Osteoblast (primary cell): ENCODE results near the gene PIK3C3. TPM values are rescaled to one million over a fixed set of nuclear protein-coding genes. Genes with fewer than 3 reads are reported as not detected.

Experiments
- DNase-seq: peaks from one replicate; pipeline ENCODE4 v3.0.0; 2011; ENCODE audit warnings: low spot score, mixed read lengths; ENCODE audit not compliant: insufficient read length; ENCODE audit errors: missing footprints
- H2AFZ ChIP-seq: 2 replicates; pipeline ENCODE4 v1.6.0; 2011; ENCODE audit warnings: mild to moderate bottlenecking, low read length
- H3K27ac ChIP-seq: 2 replicates; pipeline ENCODE4 v1.5.1; 2011; ENCODE audit warnings: mild to moderate bottlenecking, low read depth, low read length, moderate library complexity
- H3K27me3 ChIP-seq: 2 replicates; pipeline ENCODE4 v1.6.0; 2012; ENCODE audit warnings: mild to moderate bottlenecking, control low read depth, inconsistent platforms, low read length, moderate library complexity; ENCODE audit not compliant: insufficient read depth
- H3K36me3 ChIP-seq: 2 replicates; pipeline ENCODE4 v1.5.1; 2011; ENCODE audit warnings: mild to moderate bottlenecking, low read length, control low read depth, moderate library complexity; ENCODE audit not compliant: insufficient read depth
- H3K4me1 ChIP-seq: 2 replicates; pipeline ENCODE4 v1.5.1; 2011; ENCODE audit warnings: mild to moderate bottlenecking, low read length, control low read depth, moderate library complexity; ENCODE audit not compliant: insufficient read depth
- H3K4me2 ChIP-seq: 2 replicates; pipeline ENCODE4 v1.6.0; 2011; ENCODE audit warnings: mild to moderate bottlenecking, low read length; ENCODE audit not compliant: insufficient read depth
- H3K4me3 ChIP-seq: fragments of 200-600 bp; sonication (generic); 3 replicates; pipeline ENCODE4 v1.5.1; 2012; ENCODE audit warnings: mild to moderate bottlenecking, low read length, inconsistent platforms; ENCODE audit not compliant: insufficient read depth
- H3K79me2 ChIP-seq: 2 replicates; pipeline ENCODE4 v1.6.0; 2012; ENCODE audit warnings: mild to moderate bottlenecking, low read length, control low read depth, inconsistent platforms; ENCODE audit not compliant: insufficient read depth
- H3K9me3 ChIP-seq: 2 replicates; pipeline ENCODE4 v1.5.1; 2011; ENCODE audit warnings: low read depth, low read length, control low read depth
- H4K20me1 ChIP-seq: 2 replicates; pipeline ENCODE4 v1.6.0; 2012; ENCODE audit warnings: mild to moderate bottlenecking, low read length, control low read depth; ENCODE audit not compliant: insufficient read depth
- total RNA-seq: library from RNA; depleted of rRNA; stranded (reverse); fragments of >200 nt; gene quantifications from 2 replicates; pipeline ENCODE4 v1.2.3, GENCODE V29; 2012
- TF ChIP-seq, protein P1 (sequence below): IDR thresholded peaks from 2 replicates; pipeline ENCODE4 v1.5.1; 2011; ENCODE audit warnings: mild to moderate bottlenecking, low read depth, low read length, moderate library complexity; ENCODE audit errors: extremely low read depth

Gene PIK3C3
- total RNA-seq, 1 donor = 59.4 TPM

DNA sequence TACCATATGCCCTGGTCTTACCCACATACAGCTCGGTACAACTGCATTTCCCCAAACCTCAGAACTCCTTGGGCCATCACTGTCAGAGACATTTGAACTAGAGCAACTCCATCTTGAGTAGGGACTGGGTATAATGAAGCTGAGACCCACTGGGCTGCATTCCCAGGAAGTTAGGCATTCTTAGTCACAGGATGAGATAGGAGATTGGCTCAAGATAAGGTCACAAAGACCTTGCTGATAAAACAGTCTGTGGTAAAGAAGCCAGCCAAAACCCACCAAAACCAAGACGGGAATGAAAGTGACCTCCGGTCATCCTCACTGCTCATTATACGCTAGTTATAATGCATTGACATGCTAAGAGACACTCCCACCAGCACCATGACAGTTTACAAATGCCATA lies 131.3 kb downstream of the PIK3C3 start:
- no peaks in the 10 kb centered on the region for H3K27me3 ChIP-seq
- DNase-seq = no peak
- TF ChIP-seq, protein P1, sequence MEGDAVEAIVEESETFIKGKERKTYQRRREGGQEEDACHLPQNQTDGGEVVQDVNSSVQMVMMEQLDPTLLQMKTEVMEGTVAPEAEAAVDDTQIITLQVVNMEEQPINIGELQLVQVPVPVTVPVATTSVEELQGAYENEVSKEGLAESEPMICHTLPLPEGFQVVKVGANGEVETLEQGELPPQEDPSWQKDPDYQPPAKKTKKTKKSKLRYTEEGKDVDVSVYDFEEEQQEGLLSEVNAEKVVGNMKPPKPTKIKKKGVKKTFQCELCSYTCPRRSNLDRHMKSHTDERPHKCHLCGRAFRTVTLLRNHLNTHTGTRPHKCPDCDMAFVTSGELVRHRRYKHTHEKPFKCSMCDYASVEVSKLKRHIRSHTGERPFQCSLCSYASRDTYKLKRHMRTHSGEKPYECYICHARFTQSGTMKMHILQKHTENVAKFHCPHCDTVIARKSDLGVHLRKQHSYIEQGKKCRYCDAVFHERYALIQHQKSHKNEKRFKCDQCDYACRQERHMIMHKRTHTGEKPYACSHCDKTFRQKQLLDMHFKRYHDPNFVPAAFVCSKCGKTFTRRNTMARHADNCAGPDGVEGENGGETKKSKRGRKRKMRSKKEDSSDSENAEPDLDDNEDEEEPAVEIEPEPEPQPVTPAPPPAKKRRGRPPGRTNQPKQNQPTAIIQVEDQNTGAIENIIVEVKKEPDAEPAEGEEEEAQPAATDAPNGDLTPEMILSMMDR = no peak

DNA sequence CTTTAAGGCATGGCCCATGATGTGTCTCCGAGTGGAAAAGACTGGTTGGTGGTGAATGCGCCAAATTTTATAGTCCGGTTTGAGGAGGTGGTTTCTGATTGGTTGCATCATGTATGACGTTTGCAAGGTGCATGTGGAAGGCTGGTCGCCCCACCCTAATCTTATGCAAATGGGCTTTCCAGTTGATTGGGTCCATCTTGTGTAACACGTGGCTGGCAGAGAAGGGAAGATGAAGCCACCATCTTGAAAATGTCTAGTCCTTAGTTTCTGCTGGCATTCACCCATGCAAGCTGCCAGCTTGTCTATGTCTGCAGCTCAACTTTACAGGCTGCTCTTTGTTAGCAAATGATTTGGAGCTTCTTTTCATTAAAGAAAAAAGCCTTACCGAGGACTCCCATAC lies 132.2 kb downstream of the PIK3C3 start:
- Histone ChIP-seq H4K20me1 (no peaks in the 10 kb centered on the region), H2AFZ (no peak overlapping the region), H3K79me2 (no peaks in the 10 kb centered on the region), H3K4me3 (no peak overlapping the region), H3K4me2 (no peak overlapping the region), H3K9me3 (no peaks in the 10 kb centered on the region), H3K27ac (no peak overlapping the region), H3K4me1 (peaks cover 9% of the 10 kb centered on the region), H3K36me3 (no peaks in the 10 kb centered on the region), H3K27me3 (no peaks in the 10 kb centered on the region)
- no peak for DNase-seq
- TF ChIP-seq, protein P1 = no peak

More for the DNA sequence above, 131.3 kb downstream of the PIK3C3 start:
- Histone ChIP-seq H3K27ac (no peak overlapping the region), H3K4me3 (no peak overlapping the region), H3K4me2 (no peak overlapping the region), H3K4me1 (peaks cover 9% of the 10 kb centered on the region), H3K79me2 (no peaks in the 10 kb centered on the region), H4K20me1 (no peaks in the 10 kb centered on the region), H2AFZ (no peak overlapping the region), H3K9me3 (no peaks in the 10 kb centered on the region), H3K36me3 (peaks cover 1% of the 10 kb centered on the region)

DNA sequence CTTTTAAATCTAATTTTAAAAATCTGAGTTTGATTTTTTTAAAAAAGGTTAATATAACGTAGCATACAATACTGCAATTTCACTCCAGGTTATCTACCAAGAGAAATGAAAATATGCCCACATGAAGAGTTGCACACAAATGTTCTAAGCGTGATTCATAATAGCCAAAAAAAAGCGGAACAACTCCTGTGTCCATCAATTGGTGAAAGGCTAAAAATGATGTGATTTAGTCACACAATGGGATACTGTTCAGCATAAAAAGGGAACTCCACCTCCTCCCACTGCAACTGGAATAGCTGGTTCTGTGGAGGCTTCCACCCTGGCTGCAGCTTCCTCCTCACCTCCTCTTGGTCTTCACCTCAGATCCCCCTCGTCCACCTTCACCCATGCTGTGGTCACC lies 132.8 kb downstream of the PIK3C3 start:
- H3K27ac ChIP-seq = no peak overlapping the region
- H4K20me1 ChIP-seq = no peaks in the 10 kb centered on the region
- H3K4me1 ChIP-seq = peaks cover 9% of the 10 kb centered on the region
- H3K9me3 ChIP-seq = no peaks in the 10 kb centered on the region
- TF ChIP-seq, protein P1 = no peak
- H2AFZ ChIP-seq = no peak overlapping the region
- no peak for DNase-seq
- no peaks in the 10 kb centered on the region for H3K36me3 ChIP-seq
- no peak overlapping the region for H3K4me3 ChIP-seq
- no peaks in the 10 kb centered on the region for H3K27me3 ChIP-seq
- H3K4me2 ChIP-seq = no peak overlapping the region
- H3K79me2 ChIP-seq = no peaks in the 10 kb centered on the region

DNA sequence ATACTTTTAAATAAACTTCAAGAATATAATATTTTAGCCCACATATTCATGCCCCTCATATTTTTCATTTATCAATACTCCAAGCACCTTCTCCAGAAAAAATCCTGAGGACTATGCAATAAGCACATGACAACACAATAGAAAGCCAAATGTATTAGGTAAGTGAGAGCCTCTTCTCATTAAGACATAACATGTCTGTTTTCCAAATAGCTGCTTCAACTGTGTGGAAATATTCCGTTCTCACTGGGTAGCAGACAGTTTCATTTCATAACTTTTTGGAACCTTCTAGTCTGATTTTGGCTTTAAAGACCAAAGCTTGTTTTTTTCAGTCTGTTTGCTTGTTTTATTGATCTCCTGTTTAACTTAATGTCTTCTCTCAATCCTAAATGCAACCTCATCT lies 137.8 kb downstream of the PIK3C3 start:
- TF ChIP-seq, protein P1 = no peak
- H3K4me2 ChIP-seq = no peak overlapping the region
- no peaks in the 10 kb centered on the region for H3K9me3 ChIP-seq
- no peak overlapping the region for H2AFZ ChIP-seq
- H3K4me3 ChIP-seq = no peak overlapping the region
- H3K27me3 ChIP-seq = no peaks in the 10 kb centered on the region
- no peak overlapping the region for H3K27ac ChIP-seq
- no peaks in the 10 kb centered on the region for H4K20me1 ChIP-seq
- no peaks in the 10 kb centered on the region for H3K4me1 ChIP-seq
- no peak for DNase-seq
- no peaks in the 10 kb centered on the region for H3K79me2 ChIP-seq
- H3K36me3 ChIP-seq = no peaks in the 10 kb centered on the region
